Adrenal gland (tissue), 5 donors: Measurements from ENCODE around the gene RUNX1.

Experiments
- POLR2A ChIP-seq, 2 donors: fragments of 450-650 bp; IDR thresholded peaks; one replicate each; pipeline ENCODE4 v1.6.1; 2017; ENCODE audit warnings: antibody characterized with exemption in 2 of 2, mild to moderate bottlenecking in 2 of 2, moderate library complexity in 1 of 2
- TF ChIP-seq, protein P1 (sequence below), 6 experiments: fragments of 450-650 bp in 4 of 6; fragments of 200-600 bp in 2 of 6; sonication (generic) in 1 of 6; IDR thresholded peaks; 1 replicate in 5 of 6; 2 replicates in 1 of 6; pipeline versions ENCODE4 v1.5.1 to v1.8.0; 2016 to 2021; ENCODE audit warnings: antibody characterized with exemption in 6 of 6, mild to moderate bottlenecking in 2 of 6, moderate library complexity in 1 of 6
- donor health status: DM: no; HTN: no; CAD: no.

DNA sequence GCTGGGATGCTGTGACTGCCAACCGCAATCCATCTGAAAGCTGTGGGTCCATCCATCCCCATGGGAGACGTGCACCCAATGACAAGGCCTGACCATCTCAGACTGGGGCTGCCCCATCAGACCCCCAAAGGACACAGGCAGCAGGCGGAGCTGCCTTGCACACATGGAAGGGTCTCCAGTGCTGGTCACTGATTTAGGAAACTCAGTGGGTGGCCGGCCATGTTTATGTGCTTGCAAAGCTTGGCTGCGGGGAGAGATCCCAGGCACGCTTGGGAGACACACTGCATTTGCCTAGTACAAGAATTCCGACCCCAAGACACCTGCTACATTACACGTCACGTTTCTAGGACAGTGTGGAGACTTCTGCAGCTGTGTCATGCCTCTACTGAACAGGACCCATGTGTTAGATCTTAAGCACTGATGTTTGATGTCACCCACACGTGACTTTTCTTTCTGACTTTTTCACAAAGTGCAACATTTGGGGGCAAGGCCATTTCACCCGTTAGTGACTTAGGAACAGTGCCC, 198.9 kb downstream of the RUNX1 start:
- TF ChIP-seq, protein P1, sequence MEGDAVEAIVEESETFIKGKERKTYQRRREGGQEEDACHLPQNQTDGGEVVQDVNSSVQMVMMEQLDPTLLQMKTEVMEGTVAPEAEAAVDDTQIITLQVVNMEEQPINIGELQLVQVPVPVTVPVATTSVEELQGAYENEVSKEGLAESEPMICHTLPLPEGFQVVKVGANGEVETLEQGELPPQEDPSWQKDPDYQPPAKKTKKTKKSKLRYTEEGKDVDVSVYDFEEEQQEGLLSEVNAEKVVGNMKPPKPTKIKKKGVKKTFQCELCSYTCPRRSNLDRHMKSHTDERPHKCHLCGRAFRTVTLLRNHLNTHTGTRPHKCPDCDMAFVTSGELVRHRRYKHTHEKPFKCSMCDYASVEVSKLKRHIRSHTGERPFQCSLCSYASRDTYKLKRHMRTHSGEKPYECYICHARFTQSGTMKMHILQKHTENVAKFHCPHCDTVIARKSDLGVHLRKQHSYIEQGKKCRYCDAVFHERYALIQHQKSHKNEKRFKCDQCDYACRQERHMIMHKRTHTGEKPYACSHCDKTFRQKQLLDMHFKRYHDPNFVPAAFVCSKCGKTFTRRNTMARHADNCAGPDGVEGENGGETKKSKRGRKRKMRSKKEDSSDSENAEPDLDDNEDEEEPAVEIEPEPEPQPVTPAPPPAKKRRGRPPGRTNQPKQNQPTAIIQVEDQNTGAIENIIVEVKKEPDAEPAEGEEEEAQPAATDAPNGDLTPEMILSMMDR (IDR thresholded peaks at IDR 0.05): no peak
- TF ChIP-seq POLR2A (IDR thresholded peaks at IDR 0.05): no peak
